GM18907 (cell line): Measurements from ENCODE around the gene METTL25.

ENCODE experiments used
- ATAC-seq: cut with Tn5 transposase; IDR thresholded peaks from one replicate; pipeline ENCODE4 v1.9.1; 2021; ENCODE audit warnings: mild to moderate bottlenecking, moderate library complexity; ENCODE audit not compliant: unreplicated experiment

The METTL25 gene

DNA sequence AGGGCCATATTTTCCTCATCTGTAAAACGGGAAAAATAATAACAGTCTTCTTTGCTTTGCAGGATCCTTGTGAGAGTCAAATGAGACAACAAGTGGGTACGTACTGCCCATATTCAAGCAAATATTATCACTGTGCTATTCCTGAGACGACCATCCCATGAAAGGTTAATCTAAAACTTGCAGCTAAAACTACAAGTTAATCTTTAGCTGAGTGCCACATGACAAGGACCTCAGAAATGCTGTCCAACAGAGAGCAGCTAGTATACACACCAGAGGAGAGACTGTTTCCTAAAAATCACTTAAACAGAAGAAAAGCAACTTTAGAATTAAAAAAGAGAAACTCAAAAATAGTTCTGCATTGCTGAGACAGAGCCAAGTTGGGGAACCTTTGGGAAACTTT, 165.7 kb downstream of the METTL25 start:
- peak; percentile 94 for ATAC-seq

DNA sequence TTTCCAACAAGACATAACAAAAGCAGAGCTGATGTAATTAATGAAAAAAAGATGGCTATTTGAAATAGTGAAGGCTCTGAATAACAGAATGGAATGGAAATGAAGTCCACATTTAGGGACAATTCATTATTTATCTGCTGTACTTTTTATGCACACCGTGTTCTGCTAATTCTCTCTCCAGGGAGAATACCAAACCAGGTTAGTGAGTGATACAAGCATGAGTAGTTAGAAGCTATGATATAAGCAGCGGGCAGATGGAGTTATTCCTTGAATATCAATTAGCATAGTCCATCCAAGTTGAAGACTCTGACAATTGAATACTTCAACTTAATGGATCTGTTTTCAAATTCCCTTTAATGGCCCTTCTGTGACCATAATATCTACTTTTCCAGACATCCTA, 166.3 kb downstream of the METTL25 start:
- no peak for ATAC-seq

DNA sequence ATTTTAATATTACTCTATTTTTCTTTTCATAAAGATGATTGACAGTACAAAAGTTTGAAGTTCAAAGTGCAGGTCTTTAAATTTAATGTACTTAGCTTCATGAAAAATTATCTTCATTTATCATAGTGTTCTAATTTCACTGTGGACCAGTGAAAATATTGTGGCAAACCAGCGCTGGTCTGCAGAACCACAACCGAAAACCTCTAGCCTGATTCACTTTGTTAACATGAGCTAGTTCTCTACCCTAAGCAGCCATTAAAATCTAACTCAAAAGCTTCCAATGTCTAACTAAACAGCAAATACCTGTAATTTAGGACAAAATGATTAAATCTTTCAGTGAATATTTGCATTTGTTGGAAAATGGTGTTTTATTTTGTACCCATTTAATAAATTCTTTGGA, 167.3 kb downstream of the METTL25 start:
- ATAC-seq, result no peak

DNA sequence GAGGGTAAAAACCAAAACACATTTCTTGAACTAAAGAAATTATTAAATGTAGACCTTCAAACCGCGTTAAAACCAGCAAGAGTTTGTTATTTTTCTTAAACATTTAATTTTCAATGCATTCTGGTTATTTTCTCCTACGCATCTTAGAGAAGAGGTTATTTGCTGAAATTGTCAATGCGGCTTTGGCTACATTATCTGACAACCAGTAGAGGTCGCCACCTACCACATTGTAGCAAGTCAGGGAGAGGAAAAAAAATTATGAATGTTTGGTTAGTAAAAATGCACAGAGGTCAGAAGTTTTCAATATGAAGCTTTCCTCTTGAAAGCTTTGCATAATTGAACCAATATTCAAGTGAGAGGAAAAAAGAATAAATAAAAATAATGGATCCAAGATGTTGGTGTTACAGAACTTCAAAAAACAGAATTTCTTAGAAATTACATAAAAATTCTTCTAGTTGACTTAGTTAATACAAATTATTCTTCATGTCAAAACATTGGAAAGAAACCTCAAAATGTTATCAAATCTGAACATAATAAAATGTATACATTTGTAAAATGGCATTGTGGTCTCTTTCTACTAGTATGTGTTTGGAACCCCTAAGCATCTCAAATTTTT, 168.9 kb downstream of the METTL25 start:
- peak; percentile 60 for ATAC-seq
